Measurements from ENCODE around the gene USP17L27. TPM values are rescaled to one million over a fixed set of nuclear protein-coding genes. Genes with fewer than 3 reads are reported as not detected.
"Not testable (repeated sequence)": the region's sequence is repeated elsewhere in the genome, so short reads cannot be mapped to it uniquely, and the experiment has no call there.

USP17L27 gene, protein sequence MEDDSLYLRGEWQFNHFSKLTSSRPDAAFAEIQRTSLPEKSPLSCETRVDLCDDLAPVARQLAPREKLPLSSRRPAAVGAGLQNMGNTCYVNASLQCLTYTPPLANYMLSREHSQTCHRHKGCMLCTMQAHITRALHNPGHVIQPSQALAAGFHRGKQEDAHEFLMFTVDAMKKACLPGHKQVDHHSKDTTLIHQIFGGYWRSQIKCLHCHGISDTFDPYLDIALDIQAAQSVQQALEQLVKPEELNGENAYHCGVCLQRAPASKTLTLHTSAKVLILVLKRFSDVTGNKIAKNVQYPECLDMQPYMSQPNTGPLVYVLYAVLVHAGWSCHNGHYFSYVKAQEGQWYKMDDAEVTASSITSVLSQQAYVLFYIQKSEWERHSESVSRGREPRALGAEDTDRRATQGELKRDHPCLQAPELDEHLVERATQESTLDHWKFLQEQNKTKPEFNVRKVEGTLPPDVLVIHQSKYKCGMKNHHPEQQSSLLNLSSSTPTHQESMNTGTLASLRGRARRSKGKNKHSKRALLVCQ
- not detected for total RNA-seq

DNA sequence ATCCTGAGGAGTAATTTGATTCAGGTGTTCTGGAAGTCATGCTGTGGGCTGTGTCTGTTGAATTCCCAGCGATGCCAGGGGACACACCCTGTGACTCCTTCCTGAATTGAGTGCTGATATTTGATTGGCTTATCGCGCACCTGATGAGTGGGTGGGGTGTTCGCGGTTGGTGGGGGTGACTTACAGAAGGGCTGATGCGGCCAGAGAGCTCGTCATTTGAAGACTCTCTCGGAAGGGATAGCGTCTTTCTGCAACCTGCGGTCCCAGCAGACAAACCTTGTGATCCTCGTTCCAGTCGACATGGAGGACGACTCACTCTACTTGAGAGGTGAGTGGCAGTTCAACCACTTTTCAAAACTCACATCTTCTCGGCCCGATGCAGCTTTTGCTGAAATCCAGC, at the start of gene USP17L27:
Gene USP17L27, plus strand, starts transcription at position 301 of the 400 bp plus-strand sequence. Its CDS starts 0 bp downstream, at position 301.
- intact Hi-C loops (cut with DNase I); H3K27me3 ChIP-seq: not testable (repeated sequence)

DNA sequence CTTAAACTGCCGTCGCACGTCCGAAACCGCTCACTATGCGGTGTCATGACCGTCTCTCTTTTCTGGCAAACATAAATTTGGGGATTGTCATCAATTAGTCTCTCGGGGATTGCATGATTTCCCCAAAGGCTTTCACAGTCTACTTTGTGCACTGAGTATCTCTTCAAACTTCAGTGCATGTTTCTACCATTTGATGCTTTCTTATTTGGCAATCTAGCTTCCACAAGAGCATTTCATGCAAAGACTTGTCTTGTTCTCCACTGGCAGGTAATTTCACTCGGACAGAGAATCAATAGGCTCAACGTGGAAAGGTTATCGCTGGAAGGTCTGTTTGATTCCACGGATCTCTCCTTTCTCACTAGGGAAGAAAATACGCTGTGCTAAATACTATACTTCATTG, 19.8 kb upstream of the USP17L27 start:
- WGBS, 2 donors, result 63% methylated on average over 4 to 6 of the region's 13 CpGs
- H3K9me3 ChIP-seq; H3K27me3 ChIP-seq; H3K27ac ChIP-seq; H3K4me3 ChIP-seq; DNase-seq; H3K4me1 ChIP-seq; H3K36me3 ChIP-seq (replicated peaks in 1 of 2; ENCODE audit: insufficient read depth in 1 of 2, low read depth in 2 of 2); intact Hi-C loops (cut with DNase I); ATAC-seq: not testable (repeated sequence)

More for the DNA sequence above, at the start of gene USP17L27:
- DNase-seq; H3K4me1 ChIP-seq; H3K9me3 ChIP-seq; H3K4me3 ChIP-seq; H3K27ac ChIP-seq; ATAC-seq; H3K36me3 ChIP-seq (replicated peaks in 1 of 2; ENCODE audit: insufficient read depth in 1 of 2, low read depth in 2 of 2): not testable (repeated sequence)
- no CpG with 5 or more reads among the region's 15 CpGs for WGBS, 2 donors

DNA sequence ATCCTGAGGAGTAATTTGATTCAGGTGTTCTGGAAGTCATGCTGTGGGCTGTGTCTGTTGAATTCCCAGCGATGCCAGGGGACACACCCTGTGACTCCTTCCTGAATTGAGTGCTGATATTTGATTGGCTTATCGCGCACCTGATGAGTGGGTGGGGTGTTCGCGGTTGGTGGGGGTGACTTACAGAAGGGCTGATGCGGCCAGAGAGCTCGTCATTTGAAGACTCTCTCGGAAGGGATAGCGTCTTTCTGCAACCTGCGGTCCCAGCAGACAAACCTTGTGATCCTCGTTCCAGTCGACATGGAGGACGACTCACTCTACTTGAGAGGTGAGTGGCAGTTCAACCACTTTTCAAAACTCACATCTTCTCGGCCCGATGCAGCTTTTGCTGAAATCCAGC, 19.1 kb upstream of the USP17L27 start, which contains the start of gene USP17L24:
Gene USP17L24, plus strand, starts transcription at position 301 of the 400 bp plus-strand sequence. Its CDS starts 0 bp downstream, at position 301.
- WGBS, 2 donors, result no CpG with 5 or more reads among the region's 15 CpGs

DNA sequence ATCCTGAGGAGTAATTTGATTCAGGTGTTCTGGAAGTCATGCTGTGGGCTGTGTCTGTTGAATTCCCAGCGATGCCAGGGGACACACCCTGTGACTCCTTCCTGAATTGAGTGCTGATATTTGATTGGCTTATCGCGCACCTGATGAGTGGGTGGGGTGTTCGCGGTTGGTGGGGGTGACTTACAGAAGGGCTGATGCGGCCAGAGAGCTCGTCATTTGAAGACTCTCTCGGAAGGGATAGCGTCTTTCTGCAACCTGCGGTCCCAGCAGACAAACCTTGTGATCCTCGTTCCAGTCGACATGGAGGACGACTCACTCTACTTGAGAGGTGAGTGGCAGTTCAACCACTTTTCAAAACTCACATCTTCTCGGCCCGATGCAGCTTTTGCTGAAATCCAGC, 14.3 kb upstream of the USP17L27 start, which contains the start of gene USP17L25:
Gene USP17L25, plus strand, starts transcription at position 301 of the 400 bp plus-strand sequence. Its CDS starts 0 bp downstream, at position 301.
- ATAC-seq; H3K4me1 ChIP-seq; H3K4me3 ChIP-seq; H3K36me3 ChIP-seq (replicated peaks in 1 of 2; ENCODE audit: insufficient read depth in 1 of 2, low read depth in 2 of 2); H3K9me3 ChIP-seq; H3K27me3 ChIP-seq; intact Hi-C loops (cut with DNase I); DNase-seq; H3K27ac ChIP-seq: not testable (repeated sequence)
- WGBS, 2 donors, result no CpG with 5 or more reads among the region's 15 CpGs

More for the DNA sequence above, 19.1 kb upstream of the USP17L27 start, which contains the start of gene USP17L24:
- DNase-seq; H3K4me3 ChIP-seq; H3K9me3 ChIP-seq; H3K27me3 ChIP-seq; ATAC-seq; H3K36me3 ChIP-seq (replicated peaks in 1 of 2; ENCODE audit: insufficient read depth in 1 of 2, low read depth in 2 of 2); intact Hi-C loops (cut with DNase I); H3K4me1 ChIP-seq; H3K27ac ChIP-seq: not testable (repeated sequence)

DNA sequence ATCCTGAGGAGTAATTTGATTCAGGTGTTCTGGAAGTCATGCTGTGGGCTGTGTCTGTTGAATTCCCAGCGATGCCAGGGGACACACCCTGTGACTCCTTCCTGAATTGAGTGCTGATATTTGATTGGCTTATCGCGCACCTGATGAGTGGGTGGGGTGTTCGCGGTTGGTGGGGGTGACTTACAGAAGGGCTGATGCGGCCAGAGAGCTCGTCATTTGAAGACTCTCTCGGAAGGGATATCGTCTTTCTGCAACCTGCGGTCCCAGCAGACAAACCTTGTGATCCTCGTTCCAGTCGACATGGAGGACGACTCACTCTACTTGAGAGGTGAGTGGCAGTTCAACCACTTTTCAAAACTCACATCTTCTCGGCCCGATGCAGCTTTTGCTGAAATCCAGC, 9.6 kb upstream of the USP17L27 start, which contains the start of gene USP17L26:
Gene USP17L26, plus strand, starts transcription at position 301 of the 400 bp plus-strand sequence. Its CDS starts 0 bp downstream, at position 301.
- ATAC-seq; H3K4me3 ChIP-seq; DNase-seq; H3K27me3 ChIP-seq; H3K27ac ChIP-seq; H3K36me3 ChIP-seq (replicated peaks in 1 of 2; ENCODE audit: insufficient read depth in 1 of 2, low read depth in 2 of 2); H3K4me1 ChIP-seq; intact Hi-C loops (cut with DNase I); H3K9me3 ChIP-seq: not testable (repeated sequence)
- WGBS, 2 donors, result no CpG with 5 or more reads among the region's 15 CpGs

DNA sequence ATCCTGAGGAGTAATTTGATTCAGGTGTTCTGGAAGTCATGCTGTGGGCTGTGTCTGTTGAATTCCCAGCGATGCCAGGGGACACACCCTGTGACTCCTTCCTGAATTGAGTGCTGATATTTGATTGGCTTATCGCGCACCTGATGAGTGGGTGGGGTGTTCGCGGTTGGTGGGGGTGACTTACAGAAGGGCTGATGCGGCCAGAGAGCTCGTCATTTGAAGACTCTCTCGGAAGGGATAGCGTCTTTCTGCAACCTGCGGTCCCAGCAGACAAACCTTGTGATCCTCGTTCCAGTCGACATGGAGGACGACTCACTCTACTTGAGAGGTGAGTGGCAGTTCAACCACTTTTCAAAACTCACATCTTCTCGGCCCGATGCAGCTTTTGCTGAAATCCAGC, 4.8 kb upstream of the USP17L27 start, which contains the start of gene USP17L5:
Gene USP17L5, plus strand, starts transcription at position 301 of the 400 bp plus-strand sequence. Its CDS starts 0 bp downstream, at position 301.
- ATAC-seq; H3K9me3 ChIP-seq; H3K4me1 ChIP-seq; H3K4me3 ChIP-seq; intact Hi-C loops (cut with DNase I); DNase-seq; H3K27me3 ChIP-seq; H3K36me3 ChIP-seq (replicated peaks in 1 of 2; ENCODE audit: insufficient read depth in 1 of 2, low read depth in 2 of 2); H3K27ac ChIP-seq: not testable (repeated sequence)
- WGBS, 2 donors, result no CpG with 5 or more reads among the region's 15 CpGs

DNA sequence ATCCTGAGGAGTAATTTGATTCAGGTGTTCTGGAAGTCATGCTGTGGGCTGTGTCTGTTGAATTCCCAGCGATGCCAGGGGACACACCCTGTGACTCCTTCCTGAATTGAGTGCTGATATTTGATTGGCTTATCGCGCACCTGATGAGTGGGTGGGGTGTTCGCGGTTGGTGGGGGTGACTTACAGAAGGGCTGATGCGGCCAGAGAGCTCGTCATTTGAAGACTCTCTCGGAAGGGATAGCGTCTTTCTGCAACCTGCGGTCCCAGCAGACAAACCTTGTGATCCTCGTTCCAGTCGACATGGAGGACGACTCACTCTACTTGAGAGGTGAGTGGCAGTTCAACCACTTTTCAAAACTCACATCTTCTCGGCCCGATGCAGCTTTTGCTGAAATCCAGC, 4.6 kb downstream of the USP17L27 start, which contains the start of gene USP17L28:
Gene USP17L28, plus strand, starts transcription at position 301 of the 400 bp plus-strand sequence. Its CDS starts 0 bp downstream, at position 301.
- ATAC-seq; H3K36me3 ChIP-seq (replicated peaks in 1 of 2; ENCODE audit: insufficient read depth in 1 of 2, low read depth in 2 of 2); H3K27me3 ChIP-seq; intact Hi-C loops (cut with DNase I); H3K4me1 ChIP-seq; H3K27ac ChIP-seq; DNase-seq; H3K9me3 ChIP-seq; H3K4me3 ChIP-seq: not testable (repeated sequence)
- WGBS, 2 donors, result no CpG with 5 or more reads among the region's 15 CpGs

DNA sequence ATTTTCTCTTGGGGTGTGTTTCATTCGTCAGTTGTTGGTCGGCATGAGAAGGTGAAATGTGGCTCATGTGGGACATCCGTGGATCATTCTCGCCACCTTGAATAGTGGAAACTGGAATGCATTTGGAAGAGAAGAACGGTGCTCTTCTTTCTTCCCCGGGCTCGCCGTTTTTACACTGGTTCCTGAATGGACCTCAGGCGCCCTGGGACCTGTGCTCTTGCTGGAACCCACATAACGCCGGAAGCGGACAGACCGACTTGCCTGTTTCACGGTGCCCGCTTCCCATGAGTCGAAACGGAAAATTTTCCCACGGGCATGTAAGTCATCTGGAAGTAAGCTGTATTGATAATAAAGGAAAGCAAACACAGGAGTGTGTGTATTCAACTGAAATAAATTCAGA, 6.9 kb downstream of the USP17L27 start:
- H3K4me1 ChIP-seq; H3K36me3 ChIP-seq (replicated peaks in 1 of 2; ENCODE audit: insufficient read depth in 1 of 2, low read depth in 2 of 2); DNase-seq; ATAC-seq; H3K9me3 ChIP-seq; H3K27me3 ChIP-seq; H3K27ac ChIP-seq; H3K4me3 ChIP-seq; intact Hi-C loops (cut with DNase I): not testable (repeated sequence)
- no CpG with 5 or more reads among the region's 18 CpGs for WGBS, 2 donors

DNA sequence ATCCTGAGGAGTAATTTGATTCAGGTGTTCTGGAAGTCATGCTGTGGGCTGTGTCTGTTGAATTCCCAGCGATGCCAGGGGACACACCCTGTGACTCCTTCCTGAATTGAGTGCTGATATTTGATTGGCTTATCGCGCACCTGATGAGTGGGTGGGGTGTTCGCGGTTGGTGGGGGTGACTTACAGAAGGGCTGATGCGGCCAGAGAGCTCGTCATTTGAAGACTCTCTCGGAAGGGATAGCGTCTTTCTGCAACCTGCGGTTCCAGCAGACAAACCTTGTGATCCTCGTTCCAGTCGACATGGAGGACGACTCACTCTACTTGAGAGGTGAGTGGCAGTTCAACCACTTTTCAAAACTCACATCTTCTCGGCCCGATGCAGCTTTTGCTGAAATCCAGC, 9.4 kb downstream of the USP17L27 start, which contains the start of gene USP17L29:
Gene USP17L29, plus strand, starts transcription at position 301 of the 400 bp plus-strand sequence. Its CDS starts 0 bp downstream, at position 301.
- WGBS, 2 donors, result no CpG with 5 or more reads among the region's 15 CpGs
- intact Hi-C loops (cut with DNase I); H3K27ac ChIP-seq: not testable (repeated sequence)

DNA sequence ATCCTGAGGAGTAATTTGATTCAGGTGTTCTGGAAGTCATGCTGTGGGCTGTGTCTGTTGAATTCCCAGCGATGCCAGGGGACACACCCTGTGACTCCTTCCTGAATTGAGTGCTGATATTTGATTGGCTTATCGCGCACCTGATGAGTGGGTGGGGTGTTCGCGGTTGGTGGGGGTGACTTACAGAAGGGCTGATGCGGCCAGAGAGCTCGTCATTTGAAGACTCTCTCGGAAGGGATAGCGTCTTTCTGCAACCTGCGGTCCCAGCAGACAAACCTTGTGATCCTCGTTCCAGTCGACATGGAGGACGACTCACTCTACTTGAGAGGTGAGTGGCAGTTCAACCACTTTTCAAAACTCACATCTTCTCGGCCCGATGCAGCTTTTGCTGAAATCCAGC, 18.9 kb downstream of the USP17L27 start, which contains the start of gene USP17L30:
Gene USP17L30, plus strand, starts transcription at position 301 of the 400 bp plus-strand sequence. Its CDS starts 0 bp downstream, at position 301.
- ATAC-seq; H3K27me3 ChIP-seq; H3K36me3 ChIP-seq (replicated peaks in 1 of 2; ENCODE audit: insufficient read depth in 1 of 2, low read depth in 2 of 2); DNase-seq; intact Hi-C loops (cut with DNase I); H3K27ac ChIP-seq; H3K4me3 ChIP-seq; H3K4me1 ChIP-seq; H3K9me3 ChIP-seq: not testable (repeated sequence)
- no CpG with 5 or more reads among the region's 15 CpGs for WGBS, 2 donors

More for the DNA sequence above, 9.4 kb downstream of the USP17L27 start, which contains the start of gene USP17L29:
- H3K36me3 ChIP-seq (replicated peaks in 1 of 2; ENCODE audit: insufficient read depth in 1 of 2, low read depth in 2 of 2); ATAC-seq; DNase-seq; H3K4me1 ChIP-seq; H3K27me3 ChIP-seq; H3K9me3 ChIP-seq; H3K4me3 ChIP-seq: not testable (repeated sequence)

DNA sequence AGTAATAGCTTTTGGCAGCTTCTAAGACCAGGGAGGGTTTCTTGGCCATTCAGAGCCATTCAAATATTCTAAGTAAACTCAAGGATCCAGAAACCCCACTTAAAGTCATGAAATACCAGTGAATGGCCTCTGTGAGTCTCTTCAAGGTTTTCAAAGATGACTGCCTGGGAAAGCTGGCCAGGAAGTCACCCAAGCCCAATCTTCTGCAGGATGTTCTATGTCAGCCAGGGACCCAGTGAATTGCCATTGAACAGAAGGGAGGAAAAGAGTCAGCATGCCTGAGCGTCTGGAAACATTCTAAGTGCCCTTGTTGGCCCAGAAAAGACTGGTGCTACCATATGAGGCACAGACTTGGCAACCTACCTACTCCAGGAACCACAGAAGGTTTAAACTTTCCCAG, 35.9 kb downstream of the USP17L27 start:
- H3K9me3 ChIP-seq; H3K4me3 ChIP-seq; H3K27ac ChIP-seq; H3K4me1 ChIP-seq; ATAC-seq; DNase-seq; intact Hi-C loops (cut with DNase I); H3K27me3 ChIP-seq; H3K36me3 ChIP-seq (replicated peaks in 1 of 2; ENCODE audit: insufficient read depth in 1 of 2, low read depth in 2 of 2): not testable (repeated sequence)
- 71 to 83% methylated on average over 1 of the region's 1 CpG for WGBS, 2 donors

Data from body of pancreas (tissue), 4 donors.